Activated CD8-positive, alpha-beta memory T cell treated with anti-CD3 and anti-CD28 coated beads, Interleukin-2, amount 50 U/mL, for 1 hour (primary cell): ENCODE measurements around the gene ECEL1.
"Not testable (repeated sequence)": the region's sequence is repeated elsewhere in the genome, so short reads cannot be mapped to it uniquely, and the experiment has no call there.

Experiments used
- DNase-seq: peaks from one replicate; pipeline ENCODE4 v3.0.0-alpha.2; 2020; ENCODE audit errors: extremely low read depth

Gene ECEL1

GRCh38 chr2:232460171-232460570 is 27.5 kb downstream of the ECEL1 start:
- DNase-seq = no peak

- no peak for DNase-seq
These were observed 28.1 kb downstream of the ECEL1 start for GRCh38 chr2:232459419-232460035.

GRCh38 chr2:232458661-232459418 is 28.8 kb downstream of the ECEL1 start:
- no peak for DNase-seq

GRCh38 chr2:232458051-232458660 is 29.5 kb downstream of the ECEL1 start:
- no peak for DNase-seq

- no peak for DNase-seq
These were observed 30.3 kb downstream of the ECEL1 start for GRCh38 chr2:232457121-232458011.

- no peak for DNase-seq
These were observed 31.1 kb downstream of the ECEL1 start for GRCh38 chr2:232456296-232457120.

GRCh38 chr2:232455426-232456255 is 32.0 kb downstream of the ECEL1 start, which contains the start of gene ALPI:
Gene ALPI (plus strand): TSS chr2:232456153. CDS start chr2:232456200, 47 bp downstream.
- DNase-seq = no peak

GRCh38 chr2:232454630-232455029 is 33.0 kb downstream of the ECEL1 start:
- no peak for DNase-seq

- not testable (repeated sequence) for DNase-seq
These were observed 36.0 kb downstream of the ECEL1 start for GRCh38 chr2:232451645-232452044.

- DNase-seq = no peak
These were observed 37.7 kb downstream of the ECEL1 start for GRCh38 chr2:232449964-232450363.

GRCh38 chr2:232448304-232448690 is 39.3 kb downstream of the ECEL1 start:
- no peak for DNase-seq

- DNase-seq = no peak
These were observed 39.9 kb downstream of the ECEL1 start for GRCh38 chr2:232447638-232448303.

- DNase-seq = no peak
These were observed 40.5 kb downstream of the ECEL1 start for GRCh38 chr2:232447091-232447620.

GRCh38 chr2:232446266-232446777 is 41.3 kb downstream of the ECEL1 start:
- DNase-seq = not testable (repeated sequence)

GRCh38 chr2:232445149-232445885 is 42.3 kb downstream of the ECEL1 start:
- DNase-seq = not testable (repeated sequence)

- DNase-seq = no peak
These were observed 43.1 kb downstream of the ECEL1 start for GRCh38 chr2:232444409-232445148.

GRCh38 chr2:232443669-232444408 is 43.8 kb downstream of the ECEL1 start:
- not testable (repeated sequence) for DNase-seq
